ENCODE measurements around the gene SETBP1.

Gene SETBP1

GRCh38 chr18:44870631-44871502 lies 190.2 kb downstream of the SETBP1 start:
- DNase-seq (ENCODE audit: low read depth in 2 of 2): no peak

- no peak for DNase-seq (ENCODE audit: low read depth in 2 of 2)
Measured at GRCh38 chr18:44871771-44872170, 191.1 kb downstream of the SETBP1 start.

- no peak for DNase-seq (ENCODE audit: low read depth in 2 of 2)
Measured at GRCh38 chr18:44876024-44876423, 195.3 kb downstream of the SETBP1 start.

GRCh38 chr18:44876755-44877154 lies 196.1 kb downstream of the SETBP1 start:
- DNase-seq (ENCODE audit: low read depth in 2 of 2): no peak

- no peak for DNase-seq (ENCODE audit: low read depth in 2 of 2)
Measured at GRCh38 chr18:44878335-44878734, 197.6 kb downstream of the SETBP1 start.

- no peak for DNase-seq (ENCODE audit: low read depth in 2 of 2)
Measured at GRCh38 chr18:44880170-44880569, 199.5 kb downstream of the SETBP1 start.

GRCh38 chr18:44881461-44882162 lies 200.9 kb downstream of the SETBP1 start:
- no peak for DNase-seq (ENCODE audit: low read depth in 2 of 2)

- DNase-seq (ENCODE audit: low read depth in 2 of 2): no peak
Measured at GRCh38 chr18:44882163-44882868, 201.6 kb downstream of the SETBP1 start.

- DNase-seq (ENCODE audit: low read depth in 2 of 2): no peak
Measured at GRCh38 chr18:44883671-44884070, 203.0 kb downstream of the SETBP1 start.

GRCh38 chr18:44884431-44884830 lies 203.7 kb downstream of the SETBP1 start:
- no peak for DNase-seq (ENCODE audit: low read depth in 2 of 2)

- no peak for DNase-seq (ENCODE audit: low read depth in 2 of 2)
Measured at GRCh38 chr18:44885507-44885906, 204.8 kb downstream of the SETBP1 start.

- DNase-seq (ENCODE audit: low read depth in 2 of 2): peak; percentile 52 to 54
Measured at GRCh38 chr18:44887227-44887631, 206.5 kb downstream of the SETBP1 start.

GRCh38 chr18:44889111-44889510 lies 208.4 kb downstream of the SETBP1 start:
- DNase-seq (ENCODE audit: low read depth in 2 of 2): no peak

GRCh38 chr18:44893045-44893706 lies 212.5 kb downstream of the SETBP1 start:
- DNase-seq (ENCODE audit: low read depth in 2 of 2): no peak

- DNase-seq (ENCODE audit: low read depth in 2 of 2): no peak
Measured at GRCh38 chr18:44893966-44894365, 213.3 kb downstream of the SETBP1 start.

GRCh38 chr18:44895176-44895798 lies 214.6 kb downstream of the SETBP1 start:
- DNase-seq (ENCODE audit: low read depth in 2 of 2): peak; percentile 23 to 25

- no peak for DNase-seq (ENCODE audit: low read depth in 2 of 2)
Measured at GRCh38 chr18:44896846-44897245, 216.2 kb downstream of the SETBP1 start.

- no peak for DNase-seq (ENCODE audit: low read depth in 2 of 2)
Measured at GRCh38 chr18:44897411-44897810, 216.7 kb downstream of the SETBP1 start.

GRCh38 chr18:44897816-44898215 lies 217.1 kb downstream of the SETBP1 start:
- DNase-seq (ENCODE audit: low read depth in 2 of 2): no peak

GRCh38 chr18:44898498-44898897 lies 217.8 kb downstream of the SETBP1 start:
- DNase-seq (ENCODE audit: low read depth in 2 of 2): no peak

- no peak for DNase-seq (ENCODE audit: low read depth in 2 of 2)
Measured at GRCh38 chr18:44899832-44900231, 219.1 kb downstream of the SETBP1 start.
